Neural progenitor cell (in vitro differentiated cells): ENCODE measurements around the gene ADGRG1.

Source experiments
- EZH2 ChIP-seq: fragments of 200-600 bp; sonication (generic); IDR thresholded peaks from 2 replicates; pipeline ENCODE4 v1.6.1; 2017; ENCODE audit warnings: antibody characterized with exemption, mild to moderate bottlenecking, moderate library complexity
- EZH2phosphoT487 ChIP-seq: fragments of 200-600 bp; sonication (generic); IDR thresholded peaks from 2 replicates; pipeline ENCODE4 v1.6.1; 2017; ENCODE audit warnings: antibody characterized with exemption
- TF ChIP-seq, protein P1 (sequence below): fragments of 200-600 bp; sonication (generic); IDR thresholded peaks from 2 replicates; pipeline ENCODE4 v1.5.1; 2017; ENCODE audit warnings: antibody characterized with exemption, mild to moderate bottlenecking

DNA sequence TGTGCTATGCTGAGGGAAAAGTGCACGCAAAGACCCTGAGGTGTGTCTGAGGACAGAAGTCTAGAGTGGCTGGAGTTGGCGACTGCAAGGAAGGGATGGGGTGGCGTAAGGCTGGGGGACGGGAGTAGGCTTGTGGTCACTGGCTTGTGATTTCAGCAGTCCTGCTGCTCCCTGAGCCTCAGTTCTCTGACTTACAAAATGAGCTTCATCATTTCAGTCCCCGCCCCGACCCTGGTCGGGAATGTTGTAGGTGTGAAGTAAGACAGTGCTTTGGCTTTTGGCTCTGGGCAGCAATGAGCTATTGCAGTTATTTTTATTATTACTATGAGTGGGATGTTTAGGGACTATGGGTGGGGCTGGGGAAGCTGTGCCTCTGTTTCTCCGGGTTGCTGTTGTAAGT lies 8.6 kb downstream of the ADGRG1 start:
- TF ChIP-seq EZH2phosphoT487 (no peak), EZH2 (no peak)
- TF ChIP-seq, protein P1, sequence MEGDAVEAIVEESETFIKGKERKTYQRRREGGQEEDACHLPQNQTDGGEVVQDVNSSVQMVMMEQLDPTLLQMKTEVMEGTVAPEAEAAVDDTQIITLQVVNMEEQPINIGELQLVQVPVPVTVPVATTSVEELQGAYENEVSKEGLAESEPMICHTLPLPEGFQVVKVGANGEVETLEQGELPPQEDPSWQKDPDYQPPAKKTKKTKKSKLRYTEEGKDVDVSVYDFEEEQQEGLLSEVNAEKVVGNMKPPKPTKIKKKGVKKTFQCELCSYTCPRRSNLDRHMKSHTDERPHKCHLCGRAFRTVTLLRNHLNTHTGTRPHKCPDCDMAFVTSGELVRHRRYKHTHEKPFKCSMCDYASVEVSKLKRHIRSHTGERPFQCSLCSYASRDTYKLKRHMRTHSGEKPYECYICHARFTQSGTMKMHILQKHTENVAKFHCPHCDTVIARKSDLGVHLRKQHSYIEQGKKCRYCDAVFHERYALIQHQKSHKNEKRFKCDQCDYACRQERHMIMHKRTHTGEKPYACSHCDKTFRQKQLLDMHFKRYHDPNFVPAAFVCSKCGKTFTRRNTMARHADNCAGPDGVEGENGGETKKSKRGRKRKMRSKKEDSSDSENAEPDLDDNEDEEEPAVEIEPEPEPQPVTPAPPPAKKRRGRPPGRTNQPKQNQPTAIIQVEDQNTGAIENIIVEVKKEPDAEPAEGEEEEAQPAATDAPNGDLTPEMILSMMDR: no peak
